ENCODE measurements around the gene BEST2. TPM values are rescaled to one million over a fixed set of nuclear protein-coding genes. Genes with fewer than 3 reads are reported as not detected.
"Not testable (repeated sequence)": the region's sequence is repeated elsewhere in the genome, so short reads cannot be mapped to it uniquely, and the experiment has no call there.

The BEST2 gene
- total RNA-seq (not detected), polyA plus RNA-seq (1 to 10 TPM in 1 of 2 donors, not detected in 1; 2.5 TPM)
- long read RNA-seq, donor 1: 0 reads
- long read RNA-seq, donor 2: 0 reads

DNA sequence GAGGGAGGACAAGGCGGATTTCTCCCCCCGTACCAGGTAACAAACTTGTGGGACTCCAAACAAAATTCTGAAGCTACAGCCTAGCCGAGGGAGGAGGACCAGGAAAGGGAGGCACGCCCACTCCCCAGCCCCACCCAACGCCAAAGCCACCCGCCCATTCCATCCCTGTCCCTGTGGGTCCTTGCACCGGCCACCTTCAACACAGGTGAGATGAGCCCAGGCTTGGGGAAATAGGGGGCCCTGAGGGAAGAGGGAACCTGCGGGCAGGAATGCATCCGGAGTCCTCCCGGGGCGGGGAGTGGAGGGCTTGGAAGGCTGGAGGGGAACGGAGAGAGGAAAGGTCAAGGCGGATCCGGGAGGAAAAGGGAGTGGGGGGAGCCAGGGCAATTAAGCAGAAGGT lies at the start of gene BEST2:
BEST2 (plus strand) TSS at position 157 of the 400 bp plus-strand sequence. CDS start 802 bp downstream, outside the sequence.
- no peaks in the 10 kb centered on the region for H3K9me3 ChIP-seq (ENCODE audit: control insufficient read depth, low read length)
- 55% methylated on average over 14 of the region's 14 CpGs for WGBS, 2 donors
- ATAC-seq (ENCODE audit: low FRiP score) (no peak), DNase-seq (no peak)
- intact Hi-C loops (cut with DNase I): no loop called here
- H3K27ac ChIP-seq (ENCODE audit: low read depth in 1 of 2, low read length in 2 of 2): no peak within 1 kb of the TSS
- no peak within 1 kb of the TSS for H3K4me3 ChIP-seq (ENCODE audit: low read length in 2 of 2)
- H3K36me3 ChIP-seq (ENCODE audit: control insufficient read depth in 1 of 2, insufficient read depth in 2 of 2, low read length in 1 of 2): peaks cover 3 to 5% of the 10 kb centered on the region in 2 donors
- no peaks in the 10 kb centered on the region for H3K27me3 ChIP-seq (ENCODE audit: control insufficient read depth in 1 of 2, insufficient read depth in 2 of 2, low read length in 1 of 2)
- no peaks in the 10 kb centered on the region for H3K4me1 ChIP-seq (ENCODE audit: control insufficient read depth in 1 of 2, insufficient read depth in 2 of 2, low read length in 2 of 2)

DNA sequence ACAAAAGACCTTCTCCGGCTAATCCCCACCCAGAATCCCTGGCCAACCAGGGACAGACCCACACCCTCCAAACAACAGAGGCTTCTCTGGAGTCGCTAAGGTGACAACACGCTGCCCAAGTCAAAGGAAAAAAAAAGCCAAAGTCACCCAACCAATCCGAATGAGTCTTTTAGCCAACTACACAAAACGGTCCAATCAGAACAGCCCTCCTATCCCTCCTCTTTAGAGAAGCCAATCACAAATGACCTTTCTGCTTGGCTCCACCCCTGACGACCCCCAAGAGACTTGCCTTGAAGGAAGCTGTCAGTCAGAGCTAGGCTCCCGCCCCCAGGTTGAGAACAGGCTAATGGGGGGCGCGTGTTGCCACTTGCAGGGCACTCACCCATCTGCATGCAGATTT lies 48.5 kb upstream of the BEST2 start:
- no peak overlapping the region for H3K27ac ChIP-seq (ENCODE audit: low read depth in 1 of 2, low read length in 2 of 2)
- no peaks in the 10 kb centered on the region for H3K9me3 ChIP-seq (ENCODE audit: control insufficient read depth, low read length)
- no peak for DNase-seq
- no peak for ATAC-seq (ENCODE audit: low FRiP score)
- WGBS, 2 donors: 47 to 51% methylated on average over 9 of the region's 9 CpGs
- H3K36me3 ChIP-seq (ENCODE audit: control insufficient read depth in 1 of 2, insufficient read depth in 2 of 2, low read length in 1 of 2): peaks cover 0 to 12% of the 10 kb centered on the region in 2 donors
- H3K4me3 ChIP-seq (ENCODE audit: low read length in 2 of 2): no peak overlapping the region
- no peaks in the 10 kb centered on the region for H3K27me3 ChIP-seq (ENCODE audit: control insufficient read depth in 1 of 2, insufficient read depth in 2 of 2, low read length in 1 of 2)
- no peaks in the 10 kb centered on the region for H3K4me1 ChIP-seq (ENCODE audit: control insufficient read depth in 1 of 2, insufficient read depth in 2 of 2, low read length in 2 of 2)
- intact Hi-C loops (cut with DNase I): no loop called here

DNA sequence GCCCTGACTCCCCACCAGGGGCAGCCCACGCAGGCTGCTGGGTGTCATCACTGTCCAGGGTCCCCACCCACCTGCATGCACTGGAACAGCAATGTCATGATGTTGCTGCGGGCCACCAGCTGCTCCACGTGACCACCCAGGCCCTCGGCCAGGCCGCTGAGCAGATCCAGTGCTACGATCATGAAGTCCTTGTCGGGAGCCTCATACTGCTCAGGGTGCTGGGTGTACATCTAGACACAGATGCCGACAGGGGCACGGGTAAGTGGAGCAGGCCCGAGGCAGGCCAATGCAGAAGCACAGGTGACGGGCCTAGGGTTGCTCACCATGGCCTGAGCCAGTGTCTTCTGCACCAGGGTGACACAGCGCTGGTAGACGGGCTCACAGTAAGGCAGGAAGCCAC lies 46.4 kb upstream of the BEST2 start:
- Histone ChIP-seq H3K4me1 (ENCODE audit: control insufficient read depth in 1 of 2, insufficient read depth in 2 of 2, low read length in 2 of 2) (no peaks in the 10 kb centered on the region), H3K27me3 (ENCODE audit: control insufficient read depth in 1 of 2, insufficient read depth in 2 of 2, low read length in 1 of 2) (no peaks in the 10 kb centered on the region), H3K4me3 (ENCODE audit: low read length in 2 of 2) (no peak overlapping the region), H3K9me3 (ENCODE audit: control insufficient read depth, low read length) (no peaks in the 10 kb centered on the region), H3K27ac (ENCODE audit: low read depth in 1 of 2, low read length in 2 of 2) (no peak overlapping the region), H3K36me3 (ENCODE audit: control insufficient read depth in 1 of 2, insufficient read depth in 2 of 2, low read length in 1 of 2) (peaks cover 0 to 12% of the 10 kb centered on the region in 2 donors)
- ATAC-seq (ENCODE audit: low FRiP score): no peak
- intact Hi-C loops (cut with DNase I): no loop called here
- no peak for DNase-seq
- 90 to 92% methylated on average over 13 of the region's 13 CpGs for WGBS, 2 donors

DNA sequence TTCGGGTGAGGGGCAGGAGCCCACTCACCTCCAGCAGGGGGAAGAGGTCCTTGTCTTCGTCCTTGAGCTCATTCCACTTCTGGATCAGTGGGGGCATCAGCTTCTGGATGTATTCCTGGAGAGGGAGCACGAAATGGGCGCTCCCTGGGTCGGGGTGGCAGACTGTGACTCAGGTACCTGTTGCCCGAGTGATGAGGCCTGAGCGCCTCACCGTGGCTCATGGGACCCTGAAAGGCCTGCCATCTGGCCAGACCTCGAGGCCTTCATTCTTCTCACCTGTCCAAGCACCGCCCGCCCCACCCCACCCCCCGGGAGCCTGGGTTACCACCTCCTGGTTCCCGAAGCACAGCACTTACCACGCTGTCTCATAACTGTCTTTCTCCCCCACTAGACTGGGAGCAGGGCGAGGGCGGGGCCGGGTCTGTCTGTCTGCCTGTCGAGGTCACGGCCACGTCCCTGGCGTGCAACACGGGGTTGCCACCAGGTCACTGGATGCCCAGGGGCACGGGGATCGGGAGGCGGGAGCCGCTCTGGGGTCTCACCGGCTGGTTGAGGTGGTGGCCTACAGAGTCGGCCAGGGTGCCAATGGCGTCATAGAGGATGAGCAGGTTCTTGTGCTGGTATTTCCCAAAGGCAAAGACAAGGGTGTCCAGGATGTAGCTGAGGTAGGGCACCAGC lies 45.8 kb upstream of the BEST2 start:
- no peak for ATAC-seq (ENCODE audit: low FRiP score)
- H3K27me3 ChIP-seq (ENCODE audit: control insufficient read depth in 1 of 2, insufficient read depth in 2 of 2, low read length in 1 of 2): no peaks in the 10 kb centered on the region
- H3K4me1 ChIP-seq (ENCODE audit: control insufficient read depth in 1 of 2, insufficient read depth in 2 of 2, low read length in 2 of 2): no peaks in the 10 kb centered on the region
- 90 to 96% methylated on average over 29 of the region's 29 CpGs for WGBS, 2 donors
- no peaks in the 10 kb centered on the region for H3K9me3 ChIP-seq (ENCODE audit: control insufficient read depth, low read length)
- H3K4me3 ChIP-seq (ENCODE audit: low read length in 2 of 2): no peak overlapping the region
- H3K36me3 ChIP-seq (ENCODE audit: control insufficient read depth in 1 of 2, insufficient read depth in 2 of 2, low read length in 1 of 2): peaks cover 0 to 15% of the 10 kb centered on the region in 2 donors
- DNase-seq: no peak
- intact Hi-C loops (cut with DNase I): no loop called here
- H3K27ac ChIP-seq (ENCODE audit: low read depth in 1 of 2, low read length in 2 of 2): no peak overlapping the region

DNA sequence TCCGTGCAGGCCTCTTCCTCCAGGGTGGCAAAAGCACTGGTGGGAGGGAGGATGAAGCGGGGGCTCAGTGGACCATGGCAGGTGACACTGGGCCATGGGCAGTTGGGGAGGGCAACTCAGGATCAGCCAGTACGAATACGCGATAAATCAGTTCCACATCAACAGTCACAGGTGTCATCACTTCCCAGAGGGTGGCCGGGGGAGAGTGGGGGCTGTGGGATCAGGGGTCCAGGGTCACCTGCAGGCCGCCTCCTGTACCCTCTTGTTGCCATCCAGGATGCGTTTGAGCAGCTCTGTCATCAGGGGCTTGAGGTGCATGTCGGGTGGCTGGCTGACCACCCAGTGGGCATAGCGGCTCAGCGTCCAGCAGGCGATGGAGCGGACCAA lies 45.3 kb upstream of the BEST2 start:
- no peaks in the 10 kb centered on the region for H3K9me3 ChIP-seq (ENCODE audit: control insufficient read depth, low read length)
- no peaks in the 10 kb centered on the region for H3K27me3 ChIP-seq (ENCODE audit: control insufficient read depth in 1 of 2, insufficient read depth in 2 of 2, low read length in 1 of 2)
- H3K36me3 ChIP-seq (ENCODE audit: control insufficient read depth in 1 of 2, insufficient read depth in 2 of 2, low read length in 1 of 2): peaks cover 0 to 15% of the 10 kb centered on the region in 2 donors
- no peaks in the 10 kb centered on the region for H3K4me1 ChIP-seq (ENCODE audit: control insufficient read depth in 1 of 2, insufficient read depth in 2 of 2, low read length in 2 of 2)
- no peak overlapping the region for H3K27ac ChIP-seq (ENCODE audit: low read depth in 1 of 2, low read length in 2 of 2)
- H3K4me3 ChIP-seq (ENCODE audit: low read length in 2 of 2): no peak overlapping the region
- 90 to 93% methylated on average over 12 to 13 of the region's 13 CpGs for WGBS, 2 donors
- intact Hi-C loops (cut with DNase I): no loop called here
- ATAC-seq (ENCODE audit: low FRiP score) (no peak), DNase-seq (no peak)

DNA sequence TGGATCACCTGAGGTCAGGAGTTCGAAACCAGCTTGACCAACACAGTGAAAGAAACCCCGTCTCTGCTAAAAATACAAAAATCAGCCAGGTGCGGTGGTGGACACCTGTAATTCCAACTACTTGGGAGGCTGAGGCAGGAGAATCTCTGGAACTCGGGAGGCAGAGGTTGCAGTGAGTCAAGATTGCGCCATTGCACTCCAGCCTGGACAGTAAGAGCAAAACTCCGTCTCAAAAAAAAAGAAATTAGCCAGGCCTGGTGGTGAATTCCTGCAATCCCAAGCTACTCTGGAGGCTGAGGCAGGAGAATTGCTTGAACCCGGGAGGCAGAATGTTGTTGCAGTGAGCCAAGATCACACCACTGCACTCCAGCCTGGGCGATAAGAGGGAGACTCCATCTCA lies 43.0 kb upstream of the BEST2 start:
- DNase-seq (no peak), ATAC-seq (ENCODE audit: low FRiP score) (no peak)
- peaks cover 0 to 10% of the 10 kb centered on the region in 2 donors for H3K36me3 ChIP-seq (ENCODE audit: control insufficient read depth in 1 of 2, insufficient read depth in 2 of 2, low read length in 1 of 2)
- no peak overlapping the region for H3K4me3 ChIP-seq (ENCODE audit: low read length in 2 of 2)
- intact Hi-C loops (cut with DNase I): no loop called here
- H3K9me3 ChIP-seq (ENCODE audit: control insufficient read depth, low read length): no peaks in the 10 kb centered on the region
- H3K27me3 ChIP-seq (ENCODE audit: control insufficient read depth in 1 of 2, insufficient read depth in 2 of 2, low read length in 1 of 2): no peaks in the 10 kb centered on the region
- 91 to 93% methylated on average over 8 of the region's 8 CpGs for WGBS, 2 donors
- no peaks in the 10 kb centered on the region for H3K4me1 ChIP-seq (ENCODE audit: control insufficient read depth in 1 of 2, insufficient read depth in 2 of 2, low read length in 2 of 2)
- no peak overlapping the region for H3K27ac ChIP-seq (ENCODE audit: low read depth in 1 of 2, low read length in 2 of 2)

DNA sequence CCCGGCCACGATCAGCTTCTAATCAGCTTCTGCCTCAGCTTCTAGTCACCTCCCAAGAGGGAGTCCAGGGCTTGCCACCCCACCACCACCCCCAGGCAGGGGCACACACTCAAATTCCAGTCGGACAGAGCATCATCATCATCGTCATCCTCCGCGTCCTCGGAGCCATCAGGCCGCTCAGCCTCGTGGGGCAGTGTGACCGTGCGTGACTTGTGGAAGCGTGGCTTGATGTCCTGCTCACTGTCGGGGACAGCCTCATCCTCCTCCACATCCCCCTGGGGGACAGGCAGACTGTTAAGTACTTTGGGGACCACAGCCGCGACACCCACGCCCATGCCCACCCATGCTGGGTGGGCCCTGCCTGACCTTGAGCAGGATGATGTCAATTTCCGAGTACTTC lies 40.4 kb upstream of the BEST2 start:
- ATAC-seq (ENCODE audit: low FRiP score): no peak
- WGBS, 2 donors: 94 to 95% methylated on average over 17 of the region's 17 CpGs

DNA sequence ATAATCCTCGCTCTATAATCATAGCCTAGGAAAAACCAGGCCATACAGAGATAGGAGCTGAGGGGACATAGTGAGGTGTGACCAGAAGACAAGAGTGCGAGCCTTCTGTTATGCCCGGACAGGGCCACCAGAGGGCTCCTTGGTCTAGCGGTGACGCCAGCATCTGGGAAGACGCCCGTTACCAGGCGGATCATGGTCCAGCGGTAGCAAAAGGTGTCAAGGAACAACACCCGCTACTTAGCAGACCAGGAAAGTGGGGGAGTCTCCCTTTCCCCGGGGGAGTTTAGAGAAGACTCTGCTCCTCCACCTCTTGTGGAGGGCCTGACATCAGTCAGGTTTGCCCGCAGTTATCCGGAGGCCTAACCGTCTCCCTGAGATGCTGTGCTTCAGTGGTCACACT lies 39.5 kb upstream of the BEST2 start:
- intact Hi-C loops (cut with DNase I); H3K27ac ChIP-seq (ENCODE audit: low read depth in 1 of 2, low read length in 2 of 2); H3K4me3 ChIP-seq (ENCODE audit: low read length in 2 of 2); H3K27me3 ChIP-seq (ENCODE audit: control insufficient read depth in 1 of 2, insufficient read depth in 2 of 2, low read length in 1 of 2); ATAC-seq (ENCODE audit: low FRiP score); DNase-seq; H3K4me1 ChIP-seq (ENCODE audit: control insufficient read depth in 1 of 2, insufficient read depth in 2 of 2, low read length in 2 of 2); H3K9me3 ChIP-seq (ENCODE audit: control insufficient read depth, low read length): not testable (repeated sequence)
- 35% methylated on average over 11 to 13 of the region's 14 CpGs for WGBS, 2 donors
- H3K36me3 ChIP-seq (ENCODE audit: control insufficient read depth in 1 of 2, insufficient read depth in 2 of 2, low read length in 1 of 2): peaks cover 0 to 12% of the 10 kb centered on the region in 2 donors

More for the DNA sequence above, 40.4 kb upstream of the BEST2 start:
- no peak overlapping the region for H3K27ac ChIP-seq (ENCODE audit: low read depth in 1 of 2, low read length in 2 of 2)
- no peak overlapping the region for H3K4me3 ChIP-seq (ENCODE audit: low read length in 2 of 2)
- intact Hi-C loops (cut with DNase I): no loop called here
- H3K27me3 ChIP-seq (ENCODE audit: control insufficient read depth in 1 of 2, insufficient read depth in 2 of 2, low read length in 1 of 2): no peaks in the 10 kb centered on the region
- no peak for DNase-seq
- peaks cover 0 to 8% of the 10 kb centered on the region in 2 donors for H3K36me3 ChIP-seq (ENCODE audit: control insufficient read depth in 1 of 2, insufficient read depth in 2 of 2, low read length in 1 of 2)
- no peaks in the 10 kb centered on the region for H3K4me1 ChIP-seq (ENCODE audit: control insufficient read depth in 1 of 2, insufficient read depth in 2 of 2, low read length in 2 of 2)
- H3K9me3 ChIP-seq (ENCODE audit: control insufficient read depth, low read length): no peaks in the 10 kb centered on the region

DNA sequence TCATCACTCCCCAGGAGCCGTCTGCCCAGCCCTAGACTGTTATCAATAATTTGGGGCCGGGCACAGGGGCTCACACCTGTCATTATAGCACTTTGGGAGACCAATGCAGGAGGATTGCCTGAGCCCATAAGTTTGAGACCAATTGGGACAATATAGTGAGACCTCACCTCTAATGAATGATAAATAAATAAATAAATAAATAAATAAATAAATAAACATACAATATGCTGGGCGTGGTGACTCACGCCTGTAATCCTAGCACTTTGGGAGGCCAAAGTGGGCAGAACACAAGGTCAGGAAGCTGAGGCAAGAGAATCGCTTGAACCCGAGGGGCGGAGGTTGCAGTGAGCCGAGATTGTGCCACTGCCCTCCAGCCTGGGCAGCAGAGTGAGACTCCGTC lies 38.3 kb upstream of the BEST2 start:
- H3K4me1 ChIP-seq (ENCODE audit: control insufficient read depth in 1 of 2, insufficient read depth in 2 of 2, low read length in 2 of 2); H3K9me3 ChIP-seq (ENCODE audit: control insufficient read depth, low read length); ATAC-seq (ENCODE audit: low FRiP score); DNase-seq; H3K27ac ChIP-seq (ENCODE audit: low read depth in 1 of 2, low read length in 2 of 2); H3K4me3 ChIP-seq (ENCODE audit: low read length in 2 of 2); H3K27me3 ChIP-seq (ENCODE audit: control insufficient read depth in 1 of 2, insufficient read depth in 2 of 2, low read length in 1 of 2); intact Hi-C loops (cut with DNase I): not testable (repeated sequence)
- H3K36me3 ChIP-seq (ENCODE audit: control insufficient read depth in 1 of 2, insufficient read depth in 2 of 2, low read length in 1 of 2): peaks cover 0 to 12% of the 10 kb centered on the region in 2 donors
- 86 to 90% methylated on average over 9 of the region's 9 CpGs for WGBS, 2 donors

Measured in aorta (tissue), 5 donors.